HG03095 (cell line): ENCODE results near the gene DIPK1B.
"Not testable (repeated sequence)": the region's sequence is repeated elsewhere in the genome, so short reads cannot be mapped to it uniquely, and the experiment has no call there.

ENCODE experiments used
- ATAC-seq: cut with Tn5 transposase; IDR thresholded peaks from one replicate; pipeline ENCODE4 v1.9.1; 2021; ENCODE audit warnings: moderate library complexity; ENCODE audit not compliant: unreplicated experiment

Gene DIPK1B

DNA sequence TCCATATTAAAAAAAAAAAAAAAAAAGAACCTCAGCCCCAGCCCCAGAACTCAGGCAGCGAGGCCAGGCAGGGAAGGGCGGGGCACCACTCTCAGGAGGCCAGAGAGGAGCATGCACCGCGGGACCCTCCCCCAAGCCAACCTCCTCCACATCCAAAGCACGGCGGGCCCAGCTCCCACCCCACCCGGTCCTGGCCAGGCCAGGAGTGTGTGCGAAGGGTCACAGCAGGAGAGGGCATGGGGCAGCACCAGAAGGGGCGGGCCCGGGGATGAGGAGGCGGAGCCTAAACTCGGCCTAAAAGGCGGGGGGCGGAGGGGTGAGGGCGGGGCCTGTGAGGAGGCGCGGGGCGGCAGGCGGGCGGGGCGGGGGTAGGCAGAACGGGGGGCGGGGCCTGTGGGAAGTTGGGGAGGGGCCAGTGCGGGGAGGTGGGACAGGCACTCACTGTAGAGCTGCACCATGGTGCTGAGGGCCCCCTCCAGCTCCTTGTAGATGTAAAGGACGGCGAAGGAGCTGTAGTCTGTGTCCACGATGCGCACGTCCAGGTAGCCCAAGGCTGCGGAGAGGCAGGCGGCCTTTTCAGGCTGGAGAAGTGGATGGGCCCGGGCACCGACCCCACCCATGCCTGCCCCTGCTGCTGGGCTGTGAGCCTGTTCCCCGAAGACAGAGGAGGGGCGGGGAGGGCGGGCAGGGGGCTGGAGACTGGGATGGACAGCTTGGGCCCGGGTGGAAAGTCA, 50.7 kb downstream of the DIPK1B start:
- no peak for ATAC-seq

DNA sequence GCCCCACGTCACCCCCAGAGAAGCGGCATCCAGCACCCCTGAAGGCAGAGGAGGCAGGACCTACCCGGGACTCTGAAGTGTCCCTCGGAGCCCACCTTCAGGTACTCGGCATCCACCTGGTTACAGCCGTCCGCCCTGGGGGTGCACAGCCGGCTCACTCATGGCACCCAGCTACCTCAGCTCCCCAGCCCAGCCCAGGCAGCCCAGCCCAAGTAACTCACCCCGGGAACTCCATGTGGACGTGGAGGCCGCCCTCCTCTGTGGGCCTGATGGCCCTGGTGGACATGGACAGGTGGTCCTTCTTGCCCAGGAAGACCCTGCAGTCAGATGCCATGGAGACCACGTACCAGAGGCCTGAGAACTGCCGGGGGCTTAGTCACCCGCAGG, 51.3 kb downstream of the DIPK1B start:
- ATAC-seq: no peak

DNA sequence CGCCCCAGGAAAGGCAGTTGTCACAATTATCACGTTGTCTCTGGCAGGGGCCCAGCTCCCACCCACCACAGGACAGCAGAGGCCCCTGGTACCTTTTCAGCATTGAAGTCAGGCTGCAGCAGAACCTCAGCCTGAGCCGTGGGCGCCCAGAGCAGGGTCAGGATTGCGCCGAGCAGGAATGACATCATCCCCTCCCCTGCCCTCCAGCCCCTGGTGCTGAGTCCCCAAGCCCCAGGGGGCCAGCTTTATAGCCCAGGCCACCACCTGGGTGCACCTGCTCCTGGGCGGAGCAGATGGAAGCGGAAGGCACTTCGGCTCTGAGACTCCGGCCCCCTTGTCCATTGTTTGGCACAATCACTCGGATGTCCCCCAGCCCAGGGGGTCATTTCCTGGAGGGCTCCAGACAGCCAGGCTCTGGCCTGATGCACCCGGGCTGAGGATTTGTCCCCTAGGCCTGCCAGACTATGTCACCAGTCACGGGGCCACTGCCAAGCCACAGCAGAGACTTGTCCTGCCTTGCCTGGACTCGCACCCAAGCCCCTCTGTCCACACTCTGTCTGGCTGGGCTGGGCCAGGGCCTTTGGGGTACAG, 52.0 kb downstream of the DIPK1B start, which contains the start of gene LCN15:
Gene LCN15 (minus strand): TSS at position 218 of the 591 bp plus-strand sequence. CDS start 30 bp downstream, at position 188.
- no peak for ATAC-seq

DNA sequence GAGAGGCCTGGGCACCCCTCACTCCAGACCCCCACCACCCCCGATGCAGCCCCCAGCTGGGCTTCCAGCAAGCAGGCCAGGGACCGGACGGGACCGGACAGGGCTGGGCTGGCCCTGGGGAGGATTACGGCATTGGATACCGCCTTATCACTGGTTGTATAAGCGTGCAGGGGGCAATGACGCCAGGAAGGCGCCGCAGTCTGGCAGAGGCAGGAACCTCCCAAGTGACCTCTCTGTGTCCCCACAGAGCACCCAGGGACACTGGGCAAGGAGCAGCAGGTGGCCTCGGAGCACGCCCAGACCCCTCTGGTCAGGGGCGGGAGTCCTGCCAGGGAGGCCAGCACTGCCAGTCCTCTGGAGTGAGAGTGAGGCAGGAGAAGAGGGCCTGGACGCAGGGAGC, 52.7 kb downstream of the DIPK1B start:
- no peak for ATAC-seq

DNA sequence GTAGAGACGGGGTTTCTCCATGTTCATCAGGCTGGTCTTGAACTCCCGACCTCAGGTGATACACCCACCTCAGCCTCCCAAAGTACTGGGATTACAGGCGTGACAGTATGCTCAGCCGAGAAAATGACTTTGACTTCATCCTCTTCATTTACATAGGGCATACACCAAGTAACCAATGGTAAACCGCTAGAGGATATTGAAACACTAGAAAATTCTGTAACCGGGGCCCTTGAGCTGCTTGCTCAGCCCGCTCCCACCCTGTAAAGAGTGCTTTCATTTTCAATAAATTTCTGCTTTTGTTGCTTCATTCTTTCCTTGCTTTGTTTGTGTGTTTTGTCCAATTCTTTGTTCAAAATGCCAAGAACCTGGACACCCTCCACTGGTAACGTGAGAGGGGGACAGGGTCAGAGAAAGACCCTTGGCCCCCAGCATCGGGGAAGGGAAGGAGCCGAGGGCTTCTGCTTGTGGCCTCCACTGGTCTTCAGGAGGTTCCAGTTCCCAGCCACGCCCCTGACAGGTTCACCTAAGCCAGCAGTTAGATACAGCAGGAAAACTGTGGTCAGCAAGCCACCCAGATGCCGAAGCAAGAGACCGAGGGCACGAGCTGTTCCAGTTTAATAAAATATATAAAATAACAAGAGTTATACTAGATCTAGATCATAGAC, 53.5 kb downstream of the DIPK1B start:
- peak; percentile 56 for ATAC-seq

DNA sequence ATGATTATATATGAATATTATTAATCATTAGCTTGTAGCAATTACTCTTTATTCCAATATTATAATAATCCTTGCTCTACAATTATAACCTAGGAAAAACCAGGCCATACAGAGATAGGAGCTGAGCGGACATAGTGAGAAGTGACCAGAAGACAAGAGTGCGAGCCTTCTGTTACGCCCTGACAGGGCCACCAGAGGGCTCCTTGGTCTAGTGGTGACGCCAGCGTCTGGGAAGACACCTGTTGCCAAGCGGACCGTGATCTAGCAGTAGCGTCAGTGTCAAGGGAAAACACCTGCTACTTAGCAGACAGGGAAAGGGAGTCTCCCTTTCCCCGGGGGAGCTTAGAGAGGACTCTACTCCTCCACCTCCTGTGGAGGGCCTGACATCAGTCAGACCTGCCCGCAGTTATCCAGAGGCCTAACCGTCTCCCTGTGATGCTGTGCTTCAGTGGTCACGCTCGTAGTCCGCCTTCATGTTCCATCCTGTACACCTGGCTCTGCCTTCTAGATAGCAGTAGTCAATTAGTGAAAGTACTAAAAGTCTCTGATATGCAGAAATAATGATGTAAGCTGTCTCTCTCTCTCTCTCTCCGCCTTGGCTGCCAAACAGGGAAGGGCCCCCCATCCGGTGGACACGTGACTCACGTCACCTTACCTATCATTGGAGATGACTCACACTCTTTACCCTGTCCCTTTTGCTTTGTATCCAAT, 54.2 kb downstream of the DIPK1B start:
- ATAC-seq: not testable (repeated sequence)

DNA sequence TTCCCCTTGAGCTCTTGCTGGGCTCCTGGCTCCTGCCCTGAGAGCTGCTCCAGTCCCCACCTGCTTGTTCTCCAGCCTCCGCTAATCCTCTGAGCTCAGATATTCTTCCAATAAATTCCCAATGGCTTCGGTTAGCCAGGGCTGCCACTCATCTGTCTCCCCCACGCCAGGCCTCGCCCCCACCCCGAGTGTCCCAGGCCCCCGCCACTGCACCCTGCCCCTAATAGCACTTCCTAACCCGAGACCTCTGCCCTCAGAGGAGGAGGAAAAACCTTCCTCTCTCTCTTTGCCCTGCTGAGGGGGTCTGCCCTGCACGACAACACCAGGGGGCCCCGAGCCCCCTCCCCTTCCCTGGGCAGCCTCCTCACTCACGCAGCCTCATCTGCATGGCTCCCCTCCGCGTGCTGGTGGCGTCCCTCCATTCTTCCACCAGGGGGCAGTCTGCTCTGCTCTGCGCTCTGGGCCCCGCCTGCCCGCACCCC, 57.4 kb downstream of the DIPK1B start:
- ATAC-seq: no peak

DNA sequence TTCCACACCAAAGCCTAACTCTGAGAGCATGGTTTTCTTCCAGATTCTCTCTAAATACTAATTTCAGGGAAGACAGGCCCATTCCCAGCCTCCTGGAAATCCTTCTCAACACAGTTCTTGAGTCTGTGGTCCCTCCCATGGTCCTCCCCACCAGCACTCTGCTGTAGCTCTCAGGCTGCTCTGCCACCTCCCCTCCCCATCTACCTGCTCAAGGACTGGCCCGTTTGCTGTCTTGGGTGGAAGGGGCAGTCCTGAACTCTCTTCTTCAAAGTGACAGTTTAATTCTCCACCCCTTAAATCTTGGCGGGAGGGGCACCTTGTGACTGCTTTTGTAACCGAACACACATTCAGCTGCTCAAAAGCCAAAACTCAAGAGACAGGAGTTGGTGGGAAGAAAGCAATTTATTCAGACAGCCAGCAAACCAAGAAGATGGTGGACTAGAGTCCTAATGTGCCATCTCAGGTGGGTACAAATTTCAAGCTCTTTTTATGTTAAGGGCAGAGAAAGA, 59.6 kb downstream of the DIPK1B start:
- no peak for ATAC-seq

DNA sequence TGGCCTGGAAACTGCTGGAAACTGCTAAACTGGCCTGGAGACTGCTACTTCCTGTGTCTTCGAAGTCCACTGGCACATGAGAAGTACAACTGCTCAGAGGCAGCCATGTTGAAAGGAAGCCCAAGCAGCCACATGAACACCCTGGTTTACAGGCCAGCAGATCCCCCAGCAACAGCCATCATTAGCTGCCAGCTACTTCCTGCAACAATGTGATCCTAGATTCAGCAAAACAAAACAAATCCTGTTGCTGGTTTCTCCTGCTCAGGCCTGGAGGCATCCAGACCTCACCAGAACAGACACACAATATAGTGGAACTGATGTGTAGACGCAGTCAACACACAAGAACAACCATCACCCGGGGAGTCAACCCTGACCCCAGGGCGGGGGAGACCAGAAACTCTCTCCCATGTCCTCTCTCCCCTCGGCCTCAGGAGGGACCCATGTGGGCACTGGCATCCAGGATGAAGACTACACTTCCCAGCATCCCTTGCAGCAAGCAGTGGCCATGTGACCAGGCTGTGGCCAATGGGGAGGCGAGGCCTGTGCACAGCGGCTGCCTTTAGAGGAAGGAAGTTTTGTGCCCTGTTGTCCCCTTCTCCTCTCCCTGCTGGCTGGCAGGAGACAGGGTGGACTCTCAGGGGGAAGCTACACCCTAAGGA, 61.1 kb downstream of the DIPK1B start:
- ATAC-seq: no peak
